Inflammatory macrophage (primary cell): ENCODE results near the gene IGFBP1.
"Not testable (repeated sequence)": the region's sequence is repeated elsewhere in the genome, so short reads cannot be mapped to it uniquely, and the experiment has no call there.

Experiments
- DNase-seq, 2 donors: peaks; one replicate each; pipeline ENCODE4 v3.0.0-alpha.2; 2020 to 2022

The IGFBP1 gene

DNA sequence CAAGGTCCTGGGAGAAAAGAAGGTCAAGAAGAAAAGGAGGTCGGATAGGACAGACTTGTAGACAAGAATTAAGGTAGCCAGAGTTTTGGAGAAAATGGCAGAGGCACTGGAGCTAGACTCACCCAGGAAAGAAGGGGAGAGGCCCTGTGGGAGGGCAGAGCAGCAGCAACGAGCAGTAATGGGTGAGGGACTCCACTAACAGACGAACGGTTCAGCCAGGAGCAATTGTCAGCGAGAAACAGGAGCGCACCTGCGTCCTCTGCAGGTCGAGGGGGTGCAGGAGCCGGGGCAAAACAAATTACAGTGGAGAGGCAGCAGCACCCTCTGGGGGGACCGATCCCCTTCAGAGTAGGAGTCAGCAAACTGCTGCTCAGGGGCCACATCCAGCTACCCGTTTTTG, 51.3 kb downstream of the IGFBP1 start:
- DNase-seq, result no peak

DNA sequence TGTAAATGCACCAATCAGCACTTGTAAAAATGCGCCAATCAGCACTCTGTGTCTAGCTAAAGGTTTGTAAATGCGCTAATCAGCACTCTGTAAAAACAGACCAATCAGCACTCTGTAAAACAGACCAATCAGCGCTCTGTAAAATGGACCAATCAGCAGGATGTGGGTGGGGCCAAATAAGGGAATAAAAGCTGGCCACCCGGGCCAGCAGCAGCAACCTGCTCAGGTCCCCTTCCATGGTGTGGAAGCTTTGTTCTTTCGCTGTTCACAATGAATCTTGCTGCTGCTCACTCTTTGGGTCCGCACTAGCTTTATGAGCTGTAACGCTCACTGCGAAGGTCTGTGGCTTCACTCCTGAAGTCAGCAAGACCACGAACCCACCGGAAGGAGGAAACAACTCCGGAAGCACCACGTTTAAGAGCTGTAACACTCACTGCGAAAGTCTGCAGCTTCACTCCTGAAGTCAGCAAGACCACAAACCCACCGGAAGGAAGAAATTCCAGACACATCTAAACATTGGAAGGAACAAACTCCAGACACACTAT, 52.0 kb downstream of the IGFBP1 start:
- DNase-seq, result not testable (repeated sequence)

DNA sequence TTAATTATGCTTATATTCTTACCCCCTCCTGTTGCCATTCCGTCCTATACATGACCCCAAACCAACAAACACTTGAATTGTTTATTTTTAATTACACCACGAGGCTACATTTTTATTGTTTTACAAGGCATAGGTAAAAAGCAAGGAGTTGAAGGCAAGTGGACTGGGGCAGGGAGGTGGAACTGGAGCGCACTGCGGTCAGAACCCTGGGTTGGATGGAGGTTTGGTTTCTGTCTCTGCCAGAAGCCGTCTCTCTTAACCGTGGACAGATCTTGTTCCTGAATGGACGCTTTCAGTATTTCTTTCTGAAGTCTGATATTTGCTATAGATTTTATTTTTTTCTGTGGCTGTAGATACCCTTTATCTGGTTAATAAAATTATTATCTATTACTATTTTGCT, 52.7 kb downstream of the IGFBP1 start:
- DNase-seq, result no peak
